ENCODE data around the gene POLR1B. TPM values are rescaled to one million over a fixed set of nuclear protein-coding genes. Genes with fewer than 3 reads are reported as not detected.

POLR1B gene
- total RNA-seq, 1 experiment from 2014 or later, result 83.6 TPM

DNA sequence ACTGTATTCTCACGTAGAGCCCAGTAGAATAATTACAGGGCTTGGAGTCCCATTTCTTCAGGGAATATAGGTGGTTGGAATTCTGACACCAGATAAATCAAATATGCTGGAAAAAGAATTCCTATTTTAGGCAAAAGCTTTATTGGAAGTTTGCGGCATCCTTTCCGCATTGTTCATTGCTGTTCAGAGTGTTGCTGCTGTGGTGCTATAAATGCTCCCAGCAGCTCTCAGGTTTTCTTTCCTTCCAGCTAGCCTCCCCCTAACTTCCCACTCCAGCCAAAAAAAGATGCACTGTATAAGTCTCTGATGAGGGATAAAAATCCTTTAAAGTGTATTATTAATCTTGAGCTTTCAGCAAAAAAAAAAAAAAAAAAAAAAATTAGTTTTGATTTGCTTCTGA is 25.5 kb upstream of the POLR1B start:
- Histone ChIP-seq H3K79me1 (ENCODE audit: insufficient read depth, low read depth, low read length, poor library complexity, severe bottlenecking) (no peaks in the 10 kb centered on the region), H3K9ac (ENCODE audit: extremely low read depth, insufficient read length, low read length) (no peak overlapping the region)
- no CpG with 5 or more reads among the region's 3 CpGs for WGBS (ENCODE audit: extremely low coverage, insufficient read length, low lambda C conversion rate)

More for the DNA sequence above, 25.5 kb upstream of the POLR1B start:
- no peaks in the 10 kb centered on the region for H3K4me1 Mint-ChIP-seq
- no peaks in the 10 kb centered on the region for H3K23me2 ChIP-seq (ENCODE audit: insufficient read length, low read depth, low read length, poor library complexity, severe bottlenecking)
- peaks cover 7 to 9% of the 10 kb centered on the region in 2 experiments; a peak in 2 of 5 replicates for H3K9me3 Mint-ChIP-seq
- TF ChIP-seq CTCF (conservative IDR thresholded peaks at IDR 0.05), result no peak
- H3K36me3 Mint-ChIP-seq (ENCODE audit: insufficient read depth in 1 of 3, low read depth in 3 of 3), result peaks cover 36 to 63% (median 63%) of the 10 kb centered on the region in 3 experiments
- no peak overlapping the region for H3T11ph ChIP-seq (ENCODE audit: low read length)
- no peak for DNase-seq
- H2BK120ac ChIP-seq (ENCODE audit: low read depth, low read length, poor library complexity, severe bottlenecking), result no peak overlapping the region
- H3K4me2 ChIP-seq (ENCODE audit: insufficient read depth, insufficient read length, low read length), result no peak overlapping the region
- H2BK15ac ChIP-seq (ENCODE audit: low read depth, low read length), result no peak overlapping the region
- H3K14ac ChIP-seq (ENCODE audit: insufficient read depth, low read length), result no peak overlapping the region
- no peak overlapping the region for H4K91ac ChIP-seq (ENCODE audit: insufficient read length, low read depth, low read length)
- H3K4ac ChIP-seq (ENCODE audit: low read depth, low read length), result no peak overlapping the region
- no peak overlapping the region for H3K4me3 Mint-ChIP-seq
- H3K23ac ChIP-seq (ENCODE audit: insufficient read length, low read depth, low read length), result no peak overlapping the region
- H2BK20ac ChIP-seq (ENCODE audit: low read depth, low read length, poor library complexity, severe bottlenecking), result no peak overlapping the region
- H4K5ac ChIP-seq (ENCODE audit: insufficient read length, low read depth, low read length), result no peak overlapping the region
- H3K9me3 ChIP-seq (ENCODE audit: control insufficient read depth, low read depth, low read length), result no peaks in the 10 kb centered on the region
- no peaks in the 10 kb centered on the region for H3K4me1 ChIP-seq (ENCODE audit: insufficient read depth, low read length)
- no peak overlapping the region for H3K56ac ChIP-seq (ENCODE audit: insufficient read length, low read depth, low read length)
- no peaks in the 10 kb centered on the region for H4K20me1 ChIP-seq (ENCODE audit: control insufficient read depth, insufficient read depth, insufficient read length)
- no peak overlapping the region for H3K18ac ChIP-seq (ENCODE audit: insufficient read length, low read depth, low read length)
- H2AFZ ChIP-seq (ENCODE audit: low read length), result no peak overlapping the region
- no peak overlapping the region for H2BK12ac ChIP-seq (ENCODE audit: insufficient read length, low read depth, low read length)
- no peak overlapping the region for H4K8ac ChIP-seq (replicated peaks; ENCODE audit: insufficient read length, low read depth, low read length)
- H3K79me2 ChIP-seq (ENCODE audit: insufficient read depth, low read length), result no peaks in the 10 kb centered on the region
- H2BK5ac ChIP-seq (ENCODE audit: insufficient read length, low read length), result no peak overlapping the region
- H3K27ac ChIP-seq (ENCODE audit: insufficient read length, low read depth, low read length), result no peak overlapping the region
- no peak overlapping the region for H2AK5ac ChIP-seq (ENCODE audit: insufficient read length, low read length)
- H3K27ac Mint-ChIP-seq, result no peak overlapping the region
- no peaks in the 10 kb centered on the region for H3K27me3 ChIP-seq (ENCODE audit: insufficient read depth, low read length)
- H3K27me3 Mint-ChIP-seq (ENCODE audit: low read depth), result no peaks in the 10 kb centered on the region

Measured in H9 (cell line).